Activated T-helper 2 cell treated with anti-CD3 and anti-CD28 coated beads, Interferon-gamma antibody, Interleukin-2, Interleukin-4, amounts not matched to agents 10 μg/mL and 5 μg/mL and 100 μg/mL, durations not matched to agents 14 hours and 24 hours and 36 hours (primary cell): ENCODE data around the gene HNF4A. TPM values are rescaled to one million over a fixed set of nuclear protein-coding genes. Genes with fewer than 3 reads are reported as not detected.
"Not testable (repeated sequence)": the region's sequence is repeated elsewhere in the genome, so short reads cannot be mapped to it uniquely, and the experiment has no call there.

Source experiments
- DNase-seq: peaks from one replicate; pipeline ENCODE4 v3.0.0; 2021; ENCODE audit warnings: low spot score
- H3K27ac Mint-ChIP-seq: one replicate; pipeline ENCODE4 v1.8.0; 2021; ENCODE audit warnings: mixed read lengths
- H3K27me3 Mint-ChIP-seq: one replicate; pipeline ENCODE4 v1.8.0; 2021; ENCODE audit warnings: low read depth, mixed read lengths
- H3K36me3 Mint-ChIP-seq: one replicate; pipeline ENCODE4 v1.8.0; 2021; ENCODE audit warnings: low read depth, mixed read lengths
- H3K4me1 Mint-ChIP-seq: one replicate; pipeline ENCODE4 v1.8.0; 2021; ENCODE audit warnings: low read depth, mixed read lengths
- H3K4me3 Mint-ChIP-seq: one replicate; pipeline ENCODE4 v1.8.0; 2021; ENCODE audit warnings: low read depth, mild to moderate bottlenecking, moderate library complexity, mixed read lengths
- H3K9me3 Mint-ChIP-seq: one replicate; pipeline ENCODE4 v1.8.0; 2021; ENCODE audit warnings: mixed read lengths
- intact Hi-C: fragments of 100-400 bp; cut with micrococcal nuclease; formaldehyde crosslinking; loops from one replicate; pipeline ENCODE4 v1.15.1; 2023
- total RNA-seq: library from RNA; stranded (reverse); gene quantifications from 2 replicates; pipeline ENCODE4 v1.2.3, GENCODE V29; 2022

HNF4A gene
- total RNA-seq = not detected in 2 replicates

- H3K27ac Mint-ChIP-seq = no peak within 1 kb of the TSS
- no peaks in the 10 kb centered on the region for H3K4me1 Mint-ChIP-seq
- H3K36me3 Mint-ChIP-seq = no peaks in the 10 kb centered on the region
- DNase-seq = no peak
- H3K9me3 Mint-ChIP-seq = no peaks in the 10 kb centered on the region
- no peak within 1 kb of the TSS for H3K4me3 Mint-ChIP-seq
- intact Hi-C loops = no loop called here
- H3K27me3 Mint-ChIP-seq = peaks cover 9% of the 10 kb centered on the region
Measured at GRCh38 chr20:44355498-44356352, at the start of gene HNF4A. HNF4A (plus strand) TSS chr20:44355699; CDS start chr20:44355805, 106 bp downstream.

DNA sequence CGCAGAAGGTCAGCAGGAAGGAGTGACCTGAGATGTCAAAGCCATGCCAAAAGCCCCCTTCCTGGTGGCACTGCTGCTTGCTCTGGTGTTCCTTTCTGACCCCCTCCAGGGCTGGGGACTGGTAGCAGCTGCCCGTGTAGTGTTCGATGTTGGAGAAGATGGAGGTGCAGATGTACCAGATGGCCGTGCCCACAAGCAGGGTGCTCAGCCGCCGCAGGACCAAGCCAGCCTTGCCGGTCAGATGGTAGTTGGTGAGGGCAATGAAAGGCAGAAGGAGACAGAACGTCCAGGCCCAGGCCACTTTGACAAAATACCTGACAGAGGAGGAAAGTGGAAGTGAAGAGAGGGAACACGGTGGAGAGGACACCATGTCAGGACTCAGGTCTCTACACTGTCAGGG, 48.6 kb upstream of the HNF4A start:
- intact Hi-C loops = no loop called here
- peaks cover 14% of the 10 kb centered on the region for H3K4me1 Mint-ChIP-seq
- no peaks in the 10 kb centered on the region for H3K9me3 Mint-ChIP-seq
- no peak overlapping the region for H3K27ac Mint-ChIP-seq
- H3K4me3 Mint-ChIP-seq = no peak overlapping the region
- DNase-seq = no peak
- no peaks in the 10 kb centered on the region for H3K27me3 Mint-ChIP-seq
- no peaks in the 10 kb centered on the region for H3K36me3 Mint-ChIP-seq

GRCh38 chr20:44309763-44310663, 45.5 kb upstream of the HNF4A start:
- peak overlapping the region; percentile 87 for H3K4me3 Mint-ChIP-seq
- no peaks in the 10 kb centered on the region for H3K36me3 Mint-ChIP-seq
- no peak for DNase-seq
- H3K4me1 Mint-ChIP-seq = peaks cover 14% of the 10 kb centered on the region
- no peaks in the 10 kb centered on the region for H3K9me3 Mint-ChIP-seq
- intact Hi-C loops = loop anchor here (2.0 to 5.0 kb wide), 3 partner anchors 77 to 718 kb away; partner anchors contain the start of gene IFT52
- peak overlapping the region; percentile 84 for H3K27ac Mint-ChIP-seq
- H3K27me3 Mint-ChIP-seq = no peaks in the 10 kb centered on the region

DNA sequence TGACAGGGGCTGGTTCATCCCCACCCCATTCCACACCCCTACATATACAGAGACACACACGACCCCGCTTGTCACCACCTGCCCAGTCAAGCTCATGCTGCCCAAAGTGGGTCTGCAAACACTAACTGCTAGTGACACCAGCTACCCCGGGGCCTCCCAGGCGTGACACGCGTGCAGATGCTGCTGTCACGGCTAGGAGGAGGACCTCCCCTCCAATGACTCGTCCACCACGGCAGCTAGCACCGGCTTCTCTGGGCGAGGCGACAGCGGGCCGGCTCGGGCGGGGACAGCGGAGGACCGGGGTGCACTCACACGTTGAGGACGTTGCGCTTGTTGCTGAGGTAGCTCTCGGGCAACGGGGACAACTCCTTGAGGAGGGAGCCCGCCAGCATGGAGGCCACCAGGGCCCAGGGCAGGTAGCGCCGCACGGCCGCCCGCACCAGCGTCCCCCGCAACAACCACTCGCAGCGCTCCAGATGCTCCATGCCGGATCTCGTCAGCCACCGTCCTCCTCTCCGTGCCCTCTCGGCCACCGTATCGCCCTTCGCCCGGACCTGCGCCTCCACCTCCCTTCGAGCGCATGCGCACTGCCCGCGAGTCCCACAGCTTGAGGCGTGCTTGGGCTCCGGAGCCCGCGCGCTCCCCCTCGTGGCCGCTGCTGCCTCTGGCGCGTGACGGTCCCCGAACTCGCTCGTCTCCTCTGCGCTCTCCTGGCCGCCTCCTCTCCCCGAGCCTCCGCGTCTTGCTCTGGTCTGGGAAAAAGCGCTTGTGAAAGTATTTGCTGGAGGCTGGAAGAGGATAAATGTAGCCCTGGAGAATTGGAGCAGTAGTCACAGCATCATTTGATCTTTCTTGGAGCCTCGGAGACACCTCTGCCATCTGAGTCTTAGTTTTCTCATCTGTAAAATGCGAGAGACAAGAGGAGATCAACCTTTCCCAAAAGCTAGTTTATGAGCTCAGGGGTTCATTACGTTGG, 44.5 kb upstream of the HNF4A start, which contains the start of gene FITM2:
TSS of gene FITM2 (minus strand) at position 539 of the 976 bp plus-strand sequence. CDS start at position 485, 54 bp downstream.
- Mint-ChIP-seq H3K27ac (peak within 1 kb of the TSS; percentile 84), H3K4me3 (peak within 1 kb of the TSS; percentile 87), H3K4me1 (peaks cover 14% of the 10 kb centered on the region), H3K9me3 (no peaks in the 10 kb centered on the region), H3K36me3 (no peaks in the 10 kb centered on the region), H3K27me3 (no peaks in the 10 kb centered on the region)
- peak; percentile 97 for DNase-seq
- intact Hi-C loops = loop anchor here (1.0 to 5.0 kb wide), 4 partner anchors 76 to 719 kb away; partner anchors contain the start of gene IFT52

- H3K9me3 Mint-ChIP-seq = no peaks in the 10 kb centered on the region
- H3K27ac Mint-ChIP-seq = no peak overlapping the region
- DNase-seq = no peak
- peaks cover 9% of the 10 kb centered on the region for H3K4me1 Mint-ChIP-seq
- intact Hi-C loops = loop anchor here (5.0 kb wide), 2 partner anchors 198 to 723 kb away; partner anchors contain the start of gene IFT52
- H3K4me3 Mint-ChIP-seq = no peak overlapping the region
- H3K36me3 Mint-ChIP-seq = no peaks in the 10 kb centered on the region
- peaks cover 8% of the 10 kb centered on the region for H3K27me3 Mint-ChIP-seq
Measured at GRCh38 chr20:44314870-44315269, 40.6 kb upstream of the HNF4A start.

DNA sequence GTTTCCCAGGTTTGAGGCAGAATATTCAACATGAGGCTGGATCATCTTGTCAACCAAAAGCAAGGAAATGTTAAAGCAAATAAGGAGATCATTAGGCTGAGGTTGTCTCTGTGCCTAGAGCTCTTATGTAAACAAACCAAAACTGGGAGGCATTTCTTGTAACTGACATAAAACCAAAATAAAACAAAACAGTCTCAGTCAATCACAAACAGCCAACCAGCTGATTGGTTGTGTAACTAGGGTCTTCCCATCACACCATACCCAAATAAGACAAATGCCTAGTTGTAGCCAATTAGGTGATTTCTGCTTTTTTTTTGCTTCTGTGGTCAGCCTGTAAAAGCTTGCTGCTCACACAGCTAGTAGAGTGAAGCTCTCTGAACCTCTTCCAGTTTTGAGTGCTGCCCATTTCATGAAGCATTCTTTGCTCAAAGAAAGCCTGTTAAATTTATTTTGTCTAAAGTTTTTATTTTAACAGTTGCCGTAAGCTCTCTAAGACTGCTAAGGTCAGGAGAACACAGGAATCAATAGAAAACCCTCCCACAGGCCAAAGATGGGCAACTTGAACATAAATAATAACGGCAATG, 35.6 kb upstream of the HNF4A start:
- DNase-seq = no peak
- Mint-ChIP-seq H3K9me3 (no peaks in the 10 kb centered on the region), H3K36me3 (no peaks in the 10 kb centered on the region), H3K27ac (no peak overlapping the region), H3K4me1 (no peaks in the 10 kb centered on the region), H3K4me3 (no peak overlapping the region), H3K27me3 (peaks cover 10% of the 10 kb centered on the region)
- intact Hi-C loops = no loop called here

- Mint-ChIP-seq H3K36me3 (no peaks in the 10 kb centered on the region), H3K4me1 (no peaks in the 10 kb centered on the region), H3K9me3 (no peaks in the 10 kb centered on the region), H3K27ac (no peak overlapping the region), H3K27me3 (peaks cover 7% of the 10 kb centered on the region), H3K4me3 (no peak overlapping the region)
- intact Hi-C loops = no loop called here
- DNase-seq = no peak
Measured at GRCh38 chr20:44324343-44324742, 31.2 kb upstream of the HNF4A start.

- H3K36me3 Mint-ChIP-seq = no peaks in the 10 kb centered on the region
Measured at GRCh38 chr20:44326391-44327159, 28.9 kb upstream of the HNF4A start.

DNA sequence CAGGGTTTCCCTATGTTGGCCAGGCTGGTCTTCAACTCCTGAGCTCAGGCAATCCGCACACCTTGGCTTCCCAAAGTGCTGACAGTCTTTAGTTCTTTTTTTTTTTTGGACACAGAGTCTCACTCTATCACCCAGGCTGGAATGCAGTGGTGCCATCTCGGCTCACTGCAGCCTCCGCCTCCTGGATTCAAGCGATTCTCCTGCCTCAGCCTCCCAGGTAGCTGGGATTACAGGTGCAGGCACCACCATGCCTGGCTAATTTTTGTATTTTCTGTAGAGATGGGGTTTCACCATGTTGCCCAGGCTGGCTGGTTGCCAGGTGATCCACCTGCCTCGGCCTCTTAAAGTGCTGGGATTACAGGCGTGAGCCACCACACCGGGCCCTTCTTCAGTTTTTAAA, 27.8 kb upstream of the HNF4A start:
- H3K4me3 Mint-ChIP-seq, H3K27ac Mint-ChIP-seq: not testable (repeated sequence)

More at GRCh38 chr20:44326391-44327159, 28.9 kb upstream of the HNF4A start:
- no peak overlapping the region for H3K27ac Mint-ChIP-seq
- H3K4me3 Mint-ChIP-seq = peak overlapping the region; percentile 5
- intact Hi-C loops = no loop called here
- no peaks in the 10 kb centered on the region for H3K9me3 Mint-ChIP-seq
- no peaks in the 10 kb centered on the region for H3K4me1 Mint-ChIP-seq
- DNase-seq = no peak
- peaks cover 8% of the 10 kb centered on the region for H3K27me3 Mint-ChIP-seq

GRCh38 chr20:44328428-44328827, 27.1 kb upstream of the HNF4A start:
- no peak for DNase-seq
- Mint-ChIP-seq H3K27ac (no peak overlapping the region), H3K36me3 (no peaks in the 10 kb centered on the region), H3K9me3 (no peaks in the 10 kb centered on the region), H3K4me1 (no peaks in the 10 kb centered on the region), H3K27me3 (peaks cover 10% of the 10 kb centered on the region), H3K4me3 (no peak overlapping the region)
- intact Hi-C loops = no loop called here

More for the DNA sequence above, 27.8 kb upstream of the HNF4A start:
- H3K36me3 Mint-ChIP-seq, DNase-seq, H3K27me3 Mint-ChIP-seq, H3K9me3 Mint-ChIP-seq, intact Hi-C loops, H3K4me1 Mint-ChIP-seq: not testable (repeated sequence)

GRCh38 chr20:44331201-44331600, 24.3 kb upstream of the HNF4A start:
- Mint-ChIP-seq H3K4me3 (no peak overlapping the region), H3K27ac (no peak overlapping the region), H3K27me3 (peaks cover 12% of the 10 kb centered on the region), H3K36me3 (no peaks in the 10 kb centered on the region), H3K9me3 (no peaks in the 10 kb centered on the region), H3K4me1 (no peaks in the 10 kb centered on the region)
- no peak for DNase-seq
- intact Hi-C loops = no loop called here
